Panc1 (cell line): ENCODE measurements around the gene CASP4. TPM values are rescaled to one million over a fixed set of nuclear protein-coding genes. Genes with fewer than 3 reads are reported as not detected.

Experiments
- ATAC-seq: fragments of 200-7000 bp; cut with Tn5 transposase; 2 replicates; pipeline ENCODE4 v1.9.1; 2020; ENCODE audit warnings: mild to moderate bottlenecking, moderate library complexity
- BruUV-seq: library from RNA; stranded (reverse); fragments of 400-500 nt; replicated peaks from 2 replicates; lab custom pipeline; 2021; lab: Mats Ljungman, UMichigan
- CTCF ChIA-PET: fragments of 300-600 bp; sonication (Branson Sonifier 250); formaldehyde crosslinking; loops from one replicate; lab custom pipeline; 2022; ENCODE audit warnings: antibody characterized with exemption; lab: Charles Lee
- POLR2A ChIA-PET: fragments of 300-600 bp; sonication (Branson Sonifier 250); formaldehyde crosslinking; loops from one replicate; lab custom pipeline; 2022; ENCODE audit warnings: antibody characterized with exemption; lab: Charles Lee
- DNase-seq: peaks from one replicate; pipeline ENCODE4 v3.0.0-alpha.2; 2010; ENCODE audit warnings: low read depth, low spot score
- H3K27ac ChIP-seq: 2 replicates; pipeline ENCODE4 v1.5.1; 2011; ENCODE audit warnings: mild to moderate bottlenecking, low read length, inconsistent platforms
- H3K27me3 ChIP-seq: fragments of 200-500 bp; sonication (Bioruptor generic); 2 replicates; pipeline ENCODE4 v1.6.0; 2014; ENCODE audit warnings: low read length, inconsistent platforms; ENCODE audit not compliant: control insufficient read depth, insufficient read depth
- H3K36me3 ChIP-seq: fragments of 200-500 bp; sonication (Bioruptor generic); 2 replicates; pipeline ENCODE4 v1.5.1; 2014; ENCODE audit warnings: inconsistent platforms, mild to moderate bottlenecking, low read length, moderate library complexity; ENCODE audit not compliant: control insufficient read depth, insufficient read depth
- H3K4me1 ChIP-seq: 2 replicates; pipeline ENCODE4 v1.5.1; 2011; ENCODE audit warnings: inconsistent platforms, mild to moderate bottlenecking, low read length, moderate library complexity; ENCODE audit not compliant: control insufficient read depth, insufficient read depth
- H3K4me3 ChIP-seq, 2 experiments: 2 replicates each; pipeline ENCODE4 v1.5.1; 2011 to 2012; ENCODE audit warnings: low read depth in 2 of 2, low read length in 2 of 2, mild to moderate bottlenecking in 2 of 2, inconsistent platforms in 1 of 2, moderate library complexity in 1 of 2
- H3K9me3 ChIP-seq: fragments of 200-500 bp; sonication (Bioruptor generic); 2 replicates; pipeline ENCODE4 v1.5.1; 2014; ENCODE audit warnings: low read depth, mild to moderate bottlenecking, inconsistent platforms, low read length, moderate library complexity; ENCODE audit not compliant: control insufficient read depth, insufficient read depth
- POLR2AphosphoS5 ChIP-seq: IDR thresholded peaks from 2 replicates; pipeline ENCODE4 v1.6.1; 2012; ENCODE audit warnings: mild to moderate bottlenecking, low read depth, low read length, moderate library complexity
- SIN3A ChIP-seq: IDR thresholded peaks from 2 replicates; pipeline ENCODE4 v1.6.1; 2012; ENCODE audit warnings: low read depth, mild to moderate bottlenecking, low read length, moderate library complexity, borderline replicate concordance; ENCODE audit not compliant: insufficient read depth
- TCF7L2 ChIP-seq: IDR thresholded peaks from 2 replicates; pipeline ENCODE4 v1.6.1; 2011; ENCODE audit warnings: mild to moderate bottlenecking, low read depth, low read length, inconsistent platforms
- in situ Hi-C: cut with HindIII; loops from 2 replicates; pipeline ENCODE4 v1.10.0; 2016; ENCODE audit warnings: low sequenced_read_pairs, low pct_unique_long_range_greater_than_20kb
- intact Hi-C: fragments of 100-400 bp; cut with micrococcal nuclease; formaldehyde crosslinking; loops from one replicate; pipeline ENCODE4 v1.10.0; 2022; ENCODE audit not compliant: unreplicated experiment
- total RNA-seq: library from RNA; stranded (reverse); gene quantifications from one replicate; pipeline ENCODE4 v1.2.1, GENCODE V29; 2021; ENCODE audit not compliant: unreplicated experiment
- TF ChIP-seq, protein P1 (sequence below), 2 experiments: IDR thresholded peaks; 2 replicates each; pipeline ENCODE4 v1.6.1; 2011 to 2012; ENCODE audit warnings: low read depth in 2 of 2, control low read depth in 1 of 2, low read length in 1 of 2, mild to moderate bottlenecking in 1 of 2, moderate library complexity in 1 of 2; ENCODE audit not compliant: insufficient read depth in 1 of 2
- TF ChIP-seq, protein P2 (sequence below): fragments of 450-650 bp; IDR thresholded peaks from 2 replicates; pipeline ENCODE4 v1.5.1; 2017; ENCODE audit warnings: mild to moderate bottlenecking

The CASP4 gene
- total RNA-seq, 1 experiment from 2014 or later = 25.8 TPM

DNA sequence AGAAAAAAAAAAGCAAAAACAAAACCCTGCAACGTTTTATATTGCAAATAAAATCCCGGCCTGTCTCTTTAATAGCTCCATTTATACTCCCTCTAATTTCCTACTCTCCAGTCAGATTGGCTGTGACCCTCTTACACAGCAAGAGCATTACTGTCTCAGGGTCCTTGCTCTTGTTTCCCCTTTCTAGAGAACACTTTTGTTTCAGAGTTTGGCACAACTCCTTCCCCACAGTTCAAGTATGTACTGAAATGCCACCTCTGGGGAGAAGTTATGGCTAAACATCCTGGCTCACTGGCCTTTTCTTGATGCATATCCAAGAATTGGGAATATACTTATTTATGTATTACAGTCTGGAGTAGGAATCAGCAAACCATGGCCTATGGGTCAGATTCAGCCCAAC is 72.7 kb downstream of the CASP4 start:
- no peak overlapping the region for H3K27ac ChIP-seq
- DNase-seq = no peak
- in situ Hi-C loops = no loop called here
- TF ChIP-seq POLR2AphosphoS5 = no peak
- TF ChIP-seq, protein P1, sequence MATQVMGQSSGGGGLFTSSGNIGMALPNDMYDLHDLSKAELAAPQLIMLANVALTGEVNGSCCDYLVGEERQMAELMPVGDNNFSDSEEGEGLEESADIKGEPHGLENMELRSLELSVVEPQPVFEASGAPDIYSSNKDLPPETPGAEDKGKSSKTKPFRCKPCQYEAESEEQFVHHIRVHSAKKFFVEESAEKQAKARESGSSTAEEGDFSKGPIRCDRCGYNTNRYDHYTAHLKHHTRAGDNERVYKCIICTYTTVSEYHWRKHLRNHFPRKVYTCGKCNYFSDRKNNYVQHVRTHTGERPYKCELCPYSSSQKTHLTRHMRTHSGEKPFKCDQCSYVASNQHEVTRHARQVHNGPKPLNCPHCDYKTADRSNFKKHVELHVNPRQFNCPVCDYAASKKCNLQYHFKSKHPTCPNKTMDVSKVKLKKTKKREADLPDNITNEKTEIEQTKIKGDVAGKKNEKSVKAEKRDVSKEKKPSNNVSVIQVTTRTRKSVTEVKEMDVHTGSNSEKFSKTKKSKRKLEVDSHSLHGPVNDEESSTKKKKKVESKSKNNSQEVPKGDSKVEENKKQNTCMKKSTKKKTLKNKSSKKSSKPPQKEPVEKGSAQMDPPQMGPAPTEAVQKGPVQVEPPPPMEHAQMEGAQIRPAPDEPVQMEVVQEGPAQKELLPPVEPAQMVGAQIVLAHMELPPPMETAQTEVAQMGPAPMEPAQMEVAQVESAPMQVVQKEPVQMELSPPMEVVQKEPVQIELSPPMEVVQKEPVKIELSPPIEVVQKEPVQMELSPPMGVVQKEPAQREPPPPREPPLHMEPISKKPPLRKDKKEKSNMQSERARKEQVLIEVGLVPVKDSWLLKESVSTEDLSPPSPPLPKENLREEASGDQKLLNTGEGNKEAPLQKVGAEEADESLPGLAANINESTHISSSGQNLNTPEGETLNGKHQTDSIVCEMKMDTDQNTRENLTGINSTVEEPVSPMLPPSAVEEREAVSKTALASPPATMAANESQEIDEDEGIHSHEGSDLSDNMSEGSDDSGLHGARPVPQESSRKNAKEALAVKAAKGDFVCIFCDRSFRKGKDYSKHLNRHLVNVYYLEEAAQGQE (IDR thresholded peaks at IDR 0.05; ENCODE audit: insufficient read depth in 1 of 2, low read depth in 2 of 2, low read length in 1 of 2) = no peak
- TF ChIP-seq, protein P2, sequence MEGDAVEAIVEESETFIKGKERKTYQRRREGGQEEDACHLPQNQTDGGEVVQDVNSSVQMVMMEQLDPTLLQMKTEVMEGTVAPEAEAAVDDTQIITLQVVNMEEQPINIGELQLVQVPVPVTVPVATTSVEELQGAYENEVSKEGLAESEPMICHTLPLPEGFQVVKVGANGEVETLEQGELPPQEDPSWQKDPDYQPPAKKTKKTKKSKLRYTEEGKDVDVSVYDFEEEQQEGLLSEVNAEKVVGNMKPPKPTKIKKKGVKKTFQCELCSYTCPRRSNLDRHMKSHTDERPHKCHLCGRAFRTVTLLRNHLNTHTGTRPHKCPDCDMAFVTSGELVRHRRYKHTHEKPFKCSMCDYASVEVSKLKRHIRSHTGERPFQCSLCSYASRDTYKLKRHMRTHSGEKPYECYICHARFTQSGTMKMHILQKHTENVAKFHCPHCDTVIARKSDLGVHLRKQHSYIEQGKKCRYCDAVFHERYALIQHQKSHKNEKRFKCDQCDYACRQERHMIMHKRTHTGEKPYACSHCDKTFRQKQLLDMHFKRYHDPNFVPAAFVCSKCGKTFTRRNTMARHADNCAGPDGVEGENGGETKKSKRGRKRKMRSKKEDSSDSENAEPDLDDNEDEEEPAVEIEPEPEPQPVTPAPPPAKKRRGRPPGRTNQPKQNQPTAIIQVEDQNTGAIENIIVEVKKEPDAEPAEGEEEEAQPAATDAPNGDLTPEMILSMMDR = no peak
- H3K36me3 ChIP-seq = no peaks in the 10 kb centered on the region
- no peak for ATAC-seq
- CTCF ChIA-PET = no interaction called here
- no TSS peak for BruUV-seq
- no peaks in the 10 kb centered on the region for H3K27me3 ChIP-seq
- H3K4me1 ChIP-seq = no peaks in the 10 kb centered on the region
- no peak overlapping the region for H3K4me3 ChIP-seq
- intact Hi-C loops = no loop called here
- H3K9me3 ChIP-seq = no peaks in the 10 kb centered on the region
- POLR2A ChIA-PET = interaction anchor here (0.6 kb wide), 1 partner anchor 72 kb away, joined by 3 read pairs; no protein-coding TSS in a partner anchor

- no peak overlapping the region for H3K27ac ChIP-seq
- intact Hi-C loops = no loop called here
Observed at GRCh38 chr11:104893876-104894275, 74.5 kb downstream of the CASP4 start.

More at GRCh38 chr11:104893876-104894275, 74.5 kb downstream of the CASP4 start:
- BruUV-seq = no TSS peak
- TF ChIP-seq, protein P1 (IDR thresholded peaks at IDR 0.05; ENCODE audit: insufficient read depth in 1 of 2, low read depth in 2 of 2, low read length in 1 of 2) = no peak
- TF ChIP-seq SIN3A (no peak), TCF7L2 (no peak), POLR2AphosphoS5 (no peak)
- TF ChIP-seq, protein P2 = no peak
- no peak for ATAC-seq
- Histone ChIP-seq H3K4me3 (no peak overlapping the region), H3K9me3 (no peaks in the 10 kb centered on the region), H3K36me3 (no peaks in the 10 kb centered on the region), H3K4me1 (no peaks in the 10 kb centered on the region), H3K27me3 (no peaks in the 10 kb centered on the region)
- POLR2A ChIA-PET = no interaction called here
- DNase-seq = no peak
- CTCF ChIA-PET = no interaction called here
- in situ Hi-C loops = no loop called here

Other genes with a start within 250 kb of the CASP4 start
- not detected for gene CASP12, start 70.1 kb downstream of the CASP4 start, total RNA-seq
- gene CASP5, start 54.6 kb upstream of the CASP4 start, total RNA-seq = not detected
- 2.1 TPM for gene CASP1, start 66.6 kb upstream of the CASP4 start, total RNA-seq
- gene CARD16, start 76.8 kb upstream of the CASP4 start, total RNA-seq = not detected
- 8.1 TPM for gene CARD18, start 171.2 kb upstream of the CASP4 start, total RNA-seq